Measurements from ENCODE around the gene RFK.
A peak's percentile ranks its signal among the peaks of the same experiment; 100 is the strongest.

The RFK gene

GRCh38 chr9:76431601-76432000, 37.4 kb upstream of the RFK start:
- TF ChIP-seq, protein P1, sequence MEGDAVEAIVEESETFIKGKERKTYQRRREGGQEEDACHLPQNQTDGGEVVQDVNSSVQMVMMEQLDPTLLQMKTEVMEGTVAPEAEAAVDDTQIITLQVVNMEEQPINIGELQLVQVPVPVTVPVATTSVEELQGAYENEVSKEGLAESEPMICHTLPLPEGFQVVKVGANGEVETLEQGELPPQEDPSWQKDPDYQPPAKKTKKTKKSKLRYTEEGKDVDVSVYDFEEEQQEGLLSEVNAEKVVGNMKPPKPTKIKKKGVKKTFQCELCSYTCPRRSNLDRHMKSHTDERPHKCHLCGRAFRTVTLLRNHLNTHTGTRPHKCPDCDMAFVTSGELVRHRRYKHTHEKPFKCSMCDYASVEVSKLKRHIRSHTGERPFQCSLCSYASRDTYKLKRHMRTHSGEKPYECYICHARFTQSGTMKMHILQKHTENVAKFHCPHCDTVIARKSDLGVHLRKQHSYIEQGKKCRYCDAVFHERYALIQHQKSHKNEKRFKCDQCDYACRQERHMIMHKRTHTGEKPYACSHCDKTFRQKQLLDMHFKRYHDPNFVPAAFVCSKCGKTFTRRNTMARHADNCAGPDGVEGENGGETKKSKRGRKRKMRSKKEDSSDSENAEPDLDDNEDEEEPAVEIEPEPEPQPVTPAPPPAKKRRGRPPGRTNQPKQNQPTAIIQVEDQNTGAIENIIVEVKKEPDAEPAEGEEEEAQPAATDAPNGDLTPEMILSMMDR (conservative IDR thresholded peaks at IDR 0.05): no peak
- TF ChIP-seq ZFX (IDR thresholded peaks at IDR 0.05): no peak
- H3K27ac ChIP-seq: no peak overlapping the region

DNA sequence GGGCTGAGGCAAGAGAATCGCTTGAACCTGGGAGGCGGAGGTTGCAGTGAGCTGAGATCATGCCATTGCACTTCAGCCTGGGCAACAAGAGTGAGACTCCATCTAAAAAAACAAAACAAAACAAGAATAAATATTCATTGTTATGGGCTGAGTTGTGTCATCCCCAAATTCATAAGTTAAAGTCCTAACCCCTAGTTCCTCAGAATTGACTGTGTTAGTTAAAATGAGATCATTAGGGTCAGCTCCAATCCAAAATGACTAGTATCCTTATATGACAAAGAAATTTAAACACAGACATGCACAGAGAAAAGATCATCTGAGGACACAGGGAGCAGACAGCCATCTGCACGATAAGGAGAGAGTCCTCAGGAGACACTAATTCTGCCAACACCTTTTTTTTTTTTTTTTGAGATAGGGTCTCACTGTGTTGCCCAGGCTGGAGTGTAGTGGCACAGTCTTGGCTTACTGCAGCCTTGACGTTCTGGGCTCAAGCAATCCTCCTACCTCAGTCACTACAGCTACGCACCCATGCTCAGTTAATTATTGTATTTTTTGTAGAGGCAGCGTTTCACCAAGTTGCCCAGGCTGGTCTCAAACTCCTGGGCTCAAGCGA, 32.7 kb upstream of the RFK start:
- no peak for TF ChIP-seq ZFX (IDR thresholded peaks at IDR 0.05)
- TF ChIP-seq, protein P1 (conservative IDR thresholded peaks at IDR 0.05): no peak
- no peak overlapping the region for H3K27ac ChIP-seq

GRCh38 chr9:76425677-76426453, 31.6 kb upstream of the RFK start:
- TF ChIP-seq, protein P1 (conservative IDR thresholded peaks at IDR 0.05): no peak
- TF ChIP-seq ZFX (IDR thresholded peaks at IDR 0.05): no peak
- no peak overlapping the region for H3K27ac ChIP-seq

DNA sequence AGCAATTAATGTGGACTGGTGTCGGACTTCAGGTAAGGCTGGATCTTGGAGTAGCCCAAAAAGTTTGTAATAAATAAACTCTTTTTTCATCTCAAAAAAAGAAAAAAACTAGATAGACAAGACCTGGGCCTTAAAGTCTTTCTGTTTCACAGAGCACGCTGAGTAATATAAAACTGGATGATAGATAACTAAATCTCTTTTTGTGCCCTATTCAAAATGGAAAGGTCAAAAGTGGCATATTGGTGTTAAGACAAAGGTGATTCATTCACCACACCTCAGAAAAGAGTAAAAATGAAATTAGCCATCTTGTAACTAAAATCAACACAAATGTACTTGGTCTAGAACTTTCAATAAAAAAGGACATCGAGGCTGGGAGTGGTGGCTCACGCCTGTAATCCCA, 30.3 kb upstream of the RFK start:
- no peak overlapping the region; the same call in 1 of the 2 replicates for H3K27ac ChIP-seq
- TF ChIP-seq ZFX (IDR thresholded peaks at IDR 0.05): no peak
- TF ChIP-seq, protein P1 (conservative IDR thresholded peaks at IDR 0.05): no peak

- no peak for TF ChIP-seq ZFX (IDR thresholded peaks at IDR 0.05)
- TF ChIP-seq, protein P1 (conservative IDR thresholded peaks at IDR 0.05): no peak
- H3K27ac ChIP-seq: no peak overlapping the region; the same call in 1 of the 2 replicates
These were observed 29.3 kb upstream of the RFK start for GRCh38 chr9:76423216-76424177.

DNA sequence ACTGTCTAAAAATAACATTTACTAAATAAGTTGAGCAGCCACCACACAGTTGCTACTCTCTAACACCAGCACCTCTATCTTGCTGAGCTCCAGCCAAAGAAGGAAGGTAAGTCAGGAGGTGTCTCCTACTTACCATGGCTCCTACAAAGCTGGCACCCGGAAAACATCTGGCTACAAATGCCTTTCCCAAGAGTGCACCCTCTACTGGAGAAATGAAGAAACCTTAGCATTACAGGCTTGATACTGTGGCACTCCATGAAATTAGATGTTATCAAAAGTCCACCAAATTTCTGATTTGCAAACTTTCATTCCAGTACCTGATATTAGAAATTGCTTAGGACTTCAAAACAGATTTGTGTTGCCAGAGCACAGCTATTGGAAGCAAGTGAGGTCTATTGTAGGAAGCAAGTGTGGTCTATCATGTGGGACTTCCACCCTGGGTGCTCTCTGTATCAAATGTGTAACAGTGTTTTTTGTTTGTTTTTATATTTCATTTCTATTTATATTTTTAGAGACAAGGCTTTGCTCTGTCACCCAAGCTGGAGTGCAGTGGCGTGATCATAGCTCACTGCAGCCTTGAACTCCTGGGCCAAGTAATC, 25.7 kb upstream of the RFK start:
- TF ChIP-seq ZFX (IDR thresholded peaks at IDR 0.05): no peak
- TF ChIP-seq, protein P1 (conservative IDR thresholded peaks at IDR 0.05): peak; percentile 86
- no peak overlapping the region for H3K27ac ChIP-seq

Data from C4-2B (cell line).